CD4-positive, alpha-beta T cell (primary cell): Measurements from ENCODE around the gene GBA3. TPM values are rescaled to one million over a fixed set of nuclear protein-coding genes. Genes with fewer than 3 reads are reported as not detected.

Experiments used
- ATAC-seq: fragments of 200-7000 bp; cut with Tn5 transposase; one replicate; pipeline ENCODE4 v1.10.0; 2022; ENCODE audit warnings: mild to moderate bottlenecking; ENCODE audit not compliant: poor library complexity
- CTCF ChIA-PET: fragments of 350-600 bp; sonication (Branson Sonifier 250); formaldehyde crosslinking; loops from one replicate; lab custom pipeline; 2021; ENCODE audit warnings: antibody characterized with exemption, inconsistent platforms; lab: Charles Lee
- POLR2A ChIA-PET: fragments of 350-600 bp; sonication (Branson Sonifier 250); formaldehyde crosslinking; loops from one replicate; lab custom pipeline; 2021; ENCODE audit warnings: antibody characterized with exemption, inconsistent platforms; lab: Charles Lee
- DNase-seq, 14 experiments: peaks; one replicate each; pipeline ENCODE4 v3.0.0-alpha.2; 2013 to 2020; ENCODE audit warnings: mixed read lengths in 2 of 14
- H3K27ac ChIP-seq, 2 donors: one replicate each; pipeline versions ENCODE4 v1.5.1 to v1.7.0; 2013; ENCODE audit warnings: low read length in 2 of 2, low read depth in 1 of 2, mild to moderate bottlenecking in 1 of 2
- H3K27me3 ChIP-seq, 2 experiments: 1 replicate in 1 of 2; 2 replicates in 1 of 2; pipeline versions ENCODE4 v1.6.1 to v1.7.0; 2013; ENCODE audit warnings: low read length in 2 of 2, control low read depth in 1 of 2, mild to moderate bottlenecking in 1 of 2, moderate library complexity in 1 of 2; ENCODE audit not compliant: insufficient read depth in 2 of 2, control insufficient read depth in 1 of 2
- H3K36me3 ChIP-seq: one replicate; pipeline ENCODE4 v1.6.1; 2013; ENCODE audit warnings: low read length, control low read depth; ENCODE audit not compliant: insufficient read depth
- H3K4me1 ChIP-seq: one replicate; pipeline ENCODE4 v1.6.1; 2013; ENCODE audit warnings: low read length, control low read depth; ENCODE audit not compliant: insufficient read depth
- H3K4me3 ChIP-seq: one replicate; pipeline ENCODE4 v1.5.1; 2013; ENCODE audit warnings: mild to moderate bottlenecking, low read length, moderate library complexity
- H3K9me3 ChIP-seq, 2 experiments: 1 replicate in 1 of 2; 2 replicates in 1 of 2; pipeline versions ENCODE4 v1.6.1 to v1.7.0; 2013; ENCODE audit warnings: low read length in 2 of 2, mild to moderate bottlenecking in 2 of 2, control low read depth in 1 of 2, moderate library complexity in 1 of 2; ENCODE audit not compliant: control insufficient read depth in 1 of 2, insufficient read depth in 1 of 2
- H3K27ac Mint-ChIP-seq: one replicate; pipeline ENCODE4 v1.8.0; 2020; ENCODE audit warnings: mixed read lengths
- H3K27me3 Mint-ChIP-seq: one replicate; pipeline ENCODE4 v1.8.0; 2021; ENCODE audit warnings: mixed read lengths
- H3K36me3 Mint-ChIP-seq: one replicate; pipeline ENCODE4 v1.8.0; 2021; ENCODE audit warnings: low read depth, mixed read lengths
- H3K4me1 Mint-ChIP-seq: one replicate; pipeline ENCODE4 v1.8.0; 2021; ENCODE audit warnings: low read depth, mixed read lengths
- H3K4me3 Mint-ChIP-seq: one replicate; pipeline ENCODE4 v1.8.0; 2020; ENCODE audit warnings: mild to moderate bottlenecking, mixed read lengths
- H3K9me3 Mint-ChIP-seq: one replicate; pipeline ENCODE4 v1.8.0; 2020; ENCODE audit warnings: mixed read lengths
- intact Hi-C, 2 experiments: fragments of 100-400 bp; cut with DNase I in 1 of 2; cut with micrococcal nuclease in 1 of 2; formaldehyde crosslinking; loops; one replicate each; pipeline versions ENCODE4 v1.15.1 to v1.9.0; 2023 to 2025; cut with DNase I, micrococcal nuclease
- total RNA-seq, 174 experiments: library from RNA in 2 of 174; stranded (reverse) in 2 of 174; gene quantifications; one replicate each; pipeline ENCODE4 v1.2.3 and lab custom pipeline; 2021 to 2026
- TF ChIP-seq, protein P1 (sequence below): fragments of 200-600 bp; IDR thresholded peaks from one replicate; pipeline ENCODE4 v1.8.0; 2022; ENCODE audit warnings: antibody characterized with exemption, mild to moderate bottlenecking

GBA3 gene
- total RNA-seq, 2 experiments from 2014 or later, result not detected

DNA sequence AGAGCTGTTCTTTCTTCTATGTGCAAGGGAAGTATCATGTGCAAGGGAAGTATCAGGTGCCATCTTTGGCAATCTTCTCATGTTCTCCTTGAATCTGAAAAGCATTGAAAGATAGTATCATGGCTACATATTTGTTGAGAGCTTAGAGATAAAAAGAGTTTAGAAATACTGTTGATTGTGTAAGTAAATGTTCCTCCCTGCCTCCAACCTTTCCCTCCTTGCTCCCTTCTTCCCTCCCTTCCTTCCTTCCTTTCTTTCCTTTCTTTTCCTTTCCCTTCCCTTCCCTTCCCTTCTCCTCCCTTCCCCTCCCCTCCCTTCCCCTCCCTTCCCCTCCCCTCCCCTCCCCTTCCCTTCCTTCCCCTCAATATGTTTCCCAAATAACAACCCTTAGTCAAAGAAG lies 108.7 kb downstream of the GBA3 start:
- DNase-seq (no peak), ATAC-seq (no peak)
- TF ChIP-seq, protein P1, sequence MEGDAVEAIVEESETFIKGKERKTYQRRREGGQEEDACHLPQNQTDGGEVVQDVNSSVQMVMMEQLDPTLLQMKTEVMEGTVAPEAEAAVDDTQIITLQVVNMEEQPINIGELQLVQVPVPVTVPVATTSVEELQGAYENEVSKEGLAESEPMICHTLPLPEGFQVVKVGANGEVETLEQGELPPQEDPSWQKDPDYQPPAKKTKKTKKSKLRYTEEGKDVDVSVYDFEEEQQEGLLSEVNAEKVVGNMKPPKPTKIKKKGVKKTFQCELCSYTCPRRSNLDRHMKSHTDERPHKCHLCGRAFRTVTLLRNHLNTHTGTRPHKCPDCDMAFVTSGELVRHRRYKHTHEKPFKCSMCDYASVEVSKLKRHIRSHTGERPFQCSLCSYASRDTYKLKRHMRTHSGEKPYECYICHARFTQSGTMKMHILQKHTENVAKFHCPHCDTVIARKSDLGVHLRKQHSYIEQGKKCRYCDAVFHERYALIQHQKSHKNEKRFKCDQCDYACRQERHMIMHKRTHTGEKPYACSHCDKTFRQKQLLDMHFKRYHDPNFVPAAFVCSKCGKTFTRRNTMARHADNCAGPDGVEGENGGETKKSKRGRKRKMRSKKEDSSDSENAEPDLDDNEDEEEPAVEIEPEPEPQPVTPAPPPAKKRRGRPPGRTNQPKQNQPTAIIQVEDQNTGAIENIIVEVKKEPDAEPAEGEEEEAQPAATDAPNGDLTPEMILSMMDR, result no peak
- Mint-ChIP-seq H3K4me1 (no peaks in the 10 kb centered on the region), H3K27ac (no peak overlapping the region), H3K36me3 (no peaks in the 10 kb centered on the region), H3K4me3 (no peak overlapping the region), H3K27me3 (no peaks in the 10 kb centered on the region), H3K9me3 (peaks cover 4% of the 10 kb centered on the region)
- intact Hi-C loops, result no loop called here
- peaks cover 0 to 4% of the 10 kb centered on the region in 2 experiments for H3K9me3 ChIP-seq
- no peak overlapping the region for H3K27ac ChIP-seq
- H3K36me3 ChIP-seq, result no peaks in the 10 kb centered on the region
- ChIA-PET CTCF (no interaction called here), POLR2A (no interaction called here)
- no peak overlapping the region for H3K4me3 ChIP-seq
- no peaks in the 10 kb centered on the region for H3K4me1 ChIP-seq
- H3K27me3 ChIP-seq, result no peaks in the 10 kb centered on the region

DNA sequence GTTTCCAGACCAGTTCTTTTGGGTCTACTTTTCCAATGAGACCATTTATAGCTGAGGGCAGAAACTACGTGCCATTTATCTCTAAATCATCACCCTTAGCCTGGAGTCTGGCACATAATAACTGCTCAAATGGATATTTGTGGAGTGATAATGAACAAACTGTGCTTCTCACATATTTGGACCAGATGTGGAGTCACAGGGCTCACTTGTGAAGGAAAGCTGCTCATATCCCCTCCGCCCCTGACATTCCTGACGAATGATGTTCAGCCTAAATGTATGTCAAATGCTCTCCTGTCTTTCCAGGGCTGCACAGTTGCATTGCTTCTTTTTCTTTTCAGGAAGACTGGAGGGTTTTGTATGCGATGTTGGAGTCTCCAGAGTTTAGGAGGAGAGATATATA lies 110.1 kb downstream of the GBA3 start:
- ATAC-seq (no peak), DNase-seq (no peak)
- intact Hi-C loops, result no loop called here
- no peaks in the 10 kb centered on the region for H3K4me1 ChIP-seq
- H3K36me3 Mint-ChIP-seq, result no peaks in the 10 kb centered on the region
- ChIA-PET CTCF (no interaction called here), POLR2A (no interaction called here)
- no peaks in the 10 kb centered on the region for H3K27me3 Mint-ChIP-seq
- H3K9me3 Mint-ChIP-seq, result peaks cover 4% of the 10 kb centered on the region
- H3K27ac Mint-ChIP-seq, result no peak overlapping the region
- H3K4me3 Mint-ChIP-seq, result no peak overlapping the region
- no peak overlapping the region for H3K27ac ChIP-seq
- no peaks in the 10 kb centered on the region for H3K36me3 ChIP-seq
- no peaks in the 10 kb centered on the region for H3K27me3 ChIP-seq
- TF ChIP-seq, protein P1, result no peak
- no peaks in the 10 kb centered on the region for H3K4me1 Mint-ChIP-seq
- peaks cover 0 to 4% of the 10 kb centered on the region in 2 experiments for H3K9me3 ChIP-seq
- H3K4me3 ChIP-seq, result no peak overlapping the region

DNA sequence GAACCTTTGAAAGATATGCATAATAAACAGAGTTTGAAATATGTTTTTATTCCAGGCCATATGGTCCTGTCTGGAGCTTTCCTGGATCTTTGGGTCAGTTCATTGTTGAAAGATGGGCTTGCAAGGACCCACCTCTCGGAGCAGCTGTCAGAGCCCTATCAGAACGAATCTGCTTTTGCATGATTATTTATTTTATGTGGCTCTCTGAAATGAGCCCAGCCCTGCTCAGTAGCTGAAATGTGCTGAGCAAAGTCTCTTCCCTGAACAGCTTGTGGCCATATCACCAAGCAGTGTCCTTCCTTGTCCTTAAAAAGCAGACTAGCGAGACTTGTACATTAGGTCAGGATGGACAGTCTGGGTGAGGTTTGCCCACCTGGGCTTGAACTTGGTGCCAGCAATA lies 110.8 kb downstream of the GBA3 start:
- Mint-ChIP-seq H3K4me3 (no peak overlapping the region), H3K9me3 (peaks cover 4% of the 10 kb centered on the region), H3K36me3 (no peaks in the 10 kb centered on the region), H3K4me1 (no peaks in the 10 kb centered on the region), H3K27me3 (no peaks in the 10 kb centered on the region), H3K27ac (no peak overlapping the region)
- ATAC-seq (no peak), DNase-seq (no peak)
- Histone ChIP-seq H3K27ac (no peak overlapping the region), H3K27me3 (no peaks in the 10 kb centered on the region), H3K9me3 (peaks cover 0 to 4% of the 10 kb centered on the region in 2 experiments), H3K36me3 (no peaks in the 10 kb centered on the region), H3K4me1 (no peaks in the 10 kb centered on the region), H3K4me3 (no peak overlapping the region)
- intact Hi-C loops, result no loop called here
- TF ChIP-seq, protein P1, result no peak
- CTCF ChIA-PET, result no interaction called here
- POLR2A ChIA-PET, result no interaction called here
